ENCODE data around the gene JAK2. TPM values are rescaled to one million over a fixed set of nuclear protein-coding genes. Genes with fewer than 3 reads are reported as not detected.

The JAK2 gene
- total RNA-seq, 2 donors from 2014 or later, result 10.4 to 12.3 TPM

DNA sequence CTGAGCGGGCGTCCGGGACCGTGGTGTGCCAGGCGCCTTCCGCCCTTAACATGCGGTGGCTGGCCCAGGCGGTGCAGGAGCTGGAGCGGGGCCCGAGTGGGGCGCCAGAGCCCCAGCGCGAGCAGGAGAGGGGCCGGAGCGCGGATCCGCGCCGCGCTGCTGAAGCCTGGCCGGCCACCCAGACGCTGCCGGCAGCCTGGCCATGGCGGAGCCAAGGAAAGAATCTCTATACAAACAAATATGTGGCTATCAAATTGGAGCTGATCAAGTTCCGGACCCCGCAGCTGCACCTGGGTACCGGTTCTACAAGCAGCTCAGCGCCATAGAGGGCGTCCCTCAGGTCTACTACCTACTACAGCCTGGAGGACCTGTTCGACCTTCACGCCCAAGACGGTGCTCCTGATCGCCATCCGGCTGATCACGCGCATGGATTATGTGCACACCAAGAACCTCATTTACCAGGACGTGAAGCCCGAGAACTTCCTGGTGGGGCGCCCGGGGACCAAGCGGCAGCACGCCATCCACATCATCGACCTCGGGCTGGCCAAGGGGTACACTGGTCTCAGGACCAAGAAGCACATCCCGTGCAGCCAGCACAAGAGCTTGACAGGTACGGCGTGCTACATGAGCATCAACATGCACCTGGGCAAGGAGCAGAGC, 55.8 kb downstream of the JAK2 start:
- no peaks in the 10 kb centered on the region for H3K9me3 ChIP-seq (ENCODE audit: control insufficient read depth, low read length)
- H3K4me3 Mint-ChIP-seq, result no peak overlapping the region
- H3K4me1 Mint-ChIP-seq, result no peaks in the 10 kb centered on the region
- no peaks in the 10 kb centered on the region for H3K27me3 Mint-ChIP-seq (ENCODE audit: insufficient read depth)
- TF ChIP-seq CTCF (conservative IDR thresholded peaks at IDR 0.05), result no peak
- H3K4me1 ChIP-seq (ENCODE audit: control insufficient read depth, insufficient read depth, low read length), result no peaks in the 10 kb centered on the region
- H3K36me3 Mint-ChIP-seq (ENCODE audit: low read depth), result peaks cover 33% of the 10 kb centered on the region
- peaks cover 34% of the 10 kb centered on the region for H3K36me3 ChIP-seq (ENCODE audit: control insufficient read depth, insufficient read depth, low read length)
- no peak overlapping the region for H3K4me3 ChIP-seq (ENCODE audit: low read length)
- H3K27me3 ChIP-seq (ENCODE audit: control insufficient read depth, insufficient read depth, low read length, poor library complexity, severe bottlenecking), result no peaks in the 10 kb centered on the region
- peaks cover 14% of the 10 kb centered on the region for H3K9me3 Mint-ChIP-seq
- H3K9ac ChIP-seq (ENCODE audit: extremely low read depth, low read length, poor library complexity, severe bottlenecking), result no peak overlapping the region
- no peak overlapping the region for H3K27ac ChIP-seq (ENCODE audit: low read depth, low read length)
- no peak for DNase-seq
- H3K27ac Mint-ChIP-seq, result no peak overlapping the region
- WGBS, 2 experiments (ENCODE audit: insufficient coverage in 1 of 2, insufficient read length in 1 of 2), result 94 to 99% methylated on average over 25 to 47 of the region's 47 CpGs

GRCh38 chr9:5041390-5042115, 56.5 kb downstream of the JAK2 start:
- H3K4me3 Mint-ChIP-seq, result no peak overlapping the region
- Histone ChIP-seq H3K9ac (ENCODE audit: extremely low read depth, low read length, poor library complexity, severe bottlenecking) (no peak overlapping the region), H3K36me3 (ENCODE audit: control insufficient read depth, insufficient read depth, low read length) (peaks cover 34% of the 10 kb centered on the region), H3K4me1 (ENCODE audit: control insufficient read depth, insufficient read depth, low read length) (no peaks in the 10 kb centered on the region), H3K4me3 (ENCODE audit: low read length) (no peak overlapping the region), H3K27ac (ENCODE audit: low read depth, low read length) (no peak overlapping the region), H3K27me3 (ENCODE audit: control insufficient read depth, insufficient read depth, low read length, poor library complexity, severe bottlenecking) (no peaks in the 10 kb centered on the region), H3K9me3 (ENCODE audit: control insufficient read depth, low read length) (no peaks in the 10 kb centered on the region)
- no peaks in the 10 kb centered on the region for H3K27me3 Mint-ChIP-seq (ENCODE audit: insufficient read depth)
- no peak for DNase-seq
- TF ChIP-seq CTCF (conservative IDR thresholded peaks at IDR 0.05), result no peak
- 93 to 97% methylated on average over 24 to 47 of the region's 48 CpGs for WGBS, 2 experiments (ENCODE audit: insufficient coverage in 1 of 2, insufficient read length in 1 of 2)
- no peak overlapping the region for H3K27ac Mint-ChIP-seq
- peaks cover 13% of the 10 kb centered on the region for H3K9me3 Mint-ChIP-seq
- H3K36me3 Mint-ChIP-seq (ENCODE audit: low read depth), result peaks cover 33% of the 10 kb centered on the region
- no peaks in the 10 kb centered on the region for H3K4me1 Mint-ChIP-seq

DNA sequence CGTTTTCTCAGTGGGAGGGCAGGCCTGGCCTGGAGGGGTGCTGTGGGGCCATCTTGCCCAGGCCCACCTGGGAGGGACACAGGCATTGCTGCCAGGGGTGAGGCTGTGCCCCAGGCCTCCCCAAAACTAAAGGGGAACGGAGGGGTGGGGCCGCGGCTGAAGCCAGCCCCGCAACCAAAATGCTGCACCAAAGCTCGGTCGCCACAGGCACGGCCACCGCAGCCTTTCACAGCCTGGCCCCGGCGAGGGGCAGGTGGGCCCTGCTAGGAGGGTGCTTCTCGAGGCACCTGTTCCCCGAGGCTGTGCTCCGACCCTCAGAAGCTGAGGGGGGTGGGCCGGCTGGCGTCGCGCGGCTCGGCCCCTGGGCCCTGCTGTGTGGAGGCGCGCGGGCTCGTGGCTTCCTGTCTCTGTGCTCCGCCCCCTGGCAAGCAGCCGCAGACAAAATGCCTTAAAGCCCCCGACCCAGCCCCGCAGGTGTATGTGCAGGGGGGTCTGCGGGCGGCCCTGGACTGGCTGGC, 57.6 kb downstream of the JAK2 start:
- WGBS, 2 experiments (ENCODE audit: insufficient coverage in 1 of 2, insufficient read length in 1 of 2), result 92 to 100% methylated on average over 10 to 30 of the region's 30 CpGs
- DNase-seq, result no peak
- peaks cover 13% of the 10 kb centered on the region for H3K9me3 Mint-ChIP-seq
- peaks cover 39% of the 10 kb centered on the region for H3K36me3 Mint-ChIP-seq (ENCODE audit: low read depth)
- H3K4me3 ChIP-seq (ENCODE audit: low read length), result no peak overlapping the region
- no peaks in the 10 kb centered on the region for H3K4me1 ChIP-seq (ENCODE audit: control insufficient read depth, insufficient read depth, low read length)
- no peak overlapping the region for H3K27ac Mint-ChIP-seq
- no peaks in the 10 kb centered on the region for H3K27me3 Mint-ChIP-seq (ENCODE audit: insufficient read depth)
- TF ChIP-seq CTCF (conservative IDR thresholded peaks at IDR 0.05), result no peak
- H3K36me3 ChIP-seq (ENCODE audit: control insufficient read depth, insufficient read depth, low read length), result peaks cover 34% of the 10 kb centered on the region
- H3K4me1 Mint-ChIP-seq, result no peaks in the 10 kb centered on the region
- H3K27me3 ChIP-seq (ENCODE audit: control insufficient read depth, insufficient read depth, low read length, poor library complexity, severe bottlenecking), result no peaks in the 10 kb centered on the region
- no peak overlapping the region for H3K4me3 Mint-ChIP-seq
- no peak overlapping the region for H3K9ac ChIP-seq (ENCODE audit: extremely low read depth, low read length, poor library complexity, severe bottlenecking)
- no peaks in the 10 kb centered on the region for H3K9me3 ChIP-seq (ENCODE audit: control insufficient read depth, low read length)
- H3K27ac ChIP-seq (ENCODE audit: low read depth, low read length), result no peak overlapping the region

All from endodermal cell (in vitro differentiated cells).